ACHN (cell line): ENCODE results near the gene PROX1.

Experiments
- DNase-seq: peaks from one replicate; pipeline ENCODE4 v3.0.0-alpha.2; 2015
- in situ Hi-C: cut with HindIII; loops from 2 replicates; pipeline ENCODE4 v1.10.0; 2017; ENCODE audit warnings: low sequenced_read_pairs, low pct_ligation_motif_present, low pct_unique_long_range_greater_than_20kb

The PROX1 gene

GRCh38 chr1:213995603-213996002, 7.8 kb downstream of the PROX1 start:
- DNase-seq = no peak
- in situ Hi-C loops = no loop called here

- in situ Hi-C loops = no loop called here
- DNase-seq = no peak
These were observed 8.7 kb downstream of the PROX1 start for GRCh38 chr1:213996320-213997037.

DNA sequence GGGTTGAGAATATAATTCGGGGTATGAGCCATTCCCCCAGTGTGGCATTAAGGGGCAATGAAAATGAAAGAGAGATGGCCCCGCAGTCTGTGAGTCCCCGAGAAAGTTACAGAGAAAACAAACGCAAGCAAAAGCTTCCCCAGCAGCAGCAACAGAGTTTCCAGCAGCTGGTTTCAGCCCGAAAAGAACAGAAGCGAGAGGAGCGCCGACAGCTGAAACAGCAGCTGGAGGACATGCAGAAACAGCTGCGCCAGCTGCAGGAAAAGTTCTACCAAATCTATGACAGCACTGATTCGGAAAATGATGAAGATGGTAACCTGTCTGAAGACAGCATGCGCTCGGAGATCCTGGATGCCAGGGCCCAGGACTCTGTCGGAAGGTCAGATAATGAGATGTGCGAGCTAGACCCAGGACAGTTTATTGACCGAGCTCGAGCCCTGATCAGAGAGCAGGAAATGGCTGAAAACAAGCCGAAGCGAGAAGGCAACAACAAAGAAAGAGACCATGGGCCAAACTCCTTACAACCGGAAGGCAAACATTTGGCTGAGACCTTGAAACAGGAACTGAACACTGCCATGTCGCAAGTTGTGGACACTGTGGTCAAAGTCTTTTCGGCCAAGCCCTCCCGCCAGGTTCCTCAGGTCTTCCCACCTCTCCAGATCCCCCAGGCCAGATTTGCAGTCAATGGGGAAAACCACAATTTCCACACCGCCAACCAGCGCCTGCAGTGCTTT, 9.4 kb downstream of the PROX1 start:
- DNase-seq = no peak
- in situ Hi-C loops = no loop called here

DNA sequence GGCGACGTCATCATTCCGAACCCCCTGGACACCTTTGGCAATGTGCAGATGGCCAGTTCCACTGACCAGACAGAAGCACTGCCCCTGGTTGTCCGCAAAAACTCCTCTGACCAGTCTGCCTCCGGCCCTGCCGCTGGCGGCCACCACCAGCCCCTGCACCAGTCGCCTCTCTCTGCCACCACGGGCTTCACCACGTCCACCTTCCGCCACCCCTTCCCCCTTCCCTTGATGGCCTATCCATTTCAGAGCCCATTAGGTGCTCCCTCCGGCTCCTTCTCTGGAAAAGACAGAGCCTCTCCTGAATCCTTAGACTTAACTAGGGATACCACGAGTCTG, 10.0 kb downstream of the PROX1 start:
- in situ Hi-C loops = no loop called here
- no peak for DNase-seq

DNA sequence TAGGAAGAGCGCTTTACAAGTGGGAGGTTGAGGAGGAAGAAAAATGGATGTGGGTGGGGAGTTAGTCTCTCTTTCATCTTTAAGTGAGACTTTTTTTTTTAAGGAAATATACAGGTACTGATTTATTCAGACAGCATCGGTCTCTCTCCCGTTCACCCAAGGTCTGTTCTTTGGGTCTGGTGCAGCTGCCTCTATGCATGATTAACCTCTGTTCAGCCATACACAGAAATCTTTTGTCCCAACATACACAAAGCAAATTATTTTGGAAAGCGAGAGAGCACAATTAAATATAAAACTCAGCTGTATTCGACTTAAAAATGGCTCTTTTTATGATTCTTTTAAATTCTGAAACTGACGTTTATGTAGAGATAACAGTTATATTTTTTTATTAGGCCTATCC, 11.0 kb downstream of the PROX1 start:
- in situ Hi-C loops = no loop called here

GRCh38 chr1:213999732-214000131, 12.0 kb downstream of the PROX1 start:
- DNase-seq = no peak
- in situ Hi-C loops = no loop called here

More for the DNA sequence above, 11.0 kb downstream of the PROX1 start:
- DNase-seq = no peak

DNA sequence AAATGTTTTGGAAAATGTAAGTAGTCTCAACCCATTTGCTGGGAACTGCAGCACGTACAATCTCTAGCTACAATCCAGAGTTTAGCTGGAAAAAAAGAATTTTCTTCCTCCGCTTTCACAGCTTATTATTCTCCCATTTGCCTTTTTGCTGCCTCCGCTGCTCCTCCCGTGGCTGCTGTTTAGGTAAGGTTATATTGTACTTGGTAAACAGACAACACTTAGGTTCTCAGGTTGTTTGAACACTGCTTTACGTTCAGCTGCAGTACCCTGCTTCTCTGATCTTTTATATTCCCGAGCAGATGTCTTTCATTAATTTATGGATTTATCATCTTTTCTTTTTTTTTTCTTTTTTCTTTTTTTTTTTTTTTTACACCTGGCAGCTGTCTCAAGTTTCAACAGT, 14.3 kb downstream of the PROX1 start:
- DNase-seq = no peak
- in situ Hi-C loops = no loop called here

DNA sequence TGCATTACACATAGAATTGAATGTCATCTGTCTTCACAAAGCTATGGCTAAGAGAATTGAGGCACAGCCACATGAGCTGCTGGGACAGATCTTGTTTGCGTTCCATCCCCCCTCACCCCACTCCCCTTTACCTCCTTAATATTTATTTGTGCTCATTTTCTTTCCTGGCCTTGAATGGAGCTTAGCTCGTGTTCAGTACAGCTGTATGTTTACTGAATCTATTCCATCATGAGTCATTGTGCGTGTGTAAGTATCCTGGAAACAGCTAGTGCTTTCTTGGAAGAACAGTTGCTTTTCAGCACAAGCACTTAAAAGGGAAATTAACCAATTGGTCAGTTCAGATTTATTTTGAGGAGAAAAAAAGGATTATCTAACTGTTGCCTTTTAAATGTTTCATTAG, 14.7 kb downstream of the PROX1 start:
- no peak for DNase-seq
- in situ Hi-C loops = no loop called here

DNA sequence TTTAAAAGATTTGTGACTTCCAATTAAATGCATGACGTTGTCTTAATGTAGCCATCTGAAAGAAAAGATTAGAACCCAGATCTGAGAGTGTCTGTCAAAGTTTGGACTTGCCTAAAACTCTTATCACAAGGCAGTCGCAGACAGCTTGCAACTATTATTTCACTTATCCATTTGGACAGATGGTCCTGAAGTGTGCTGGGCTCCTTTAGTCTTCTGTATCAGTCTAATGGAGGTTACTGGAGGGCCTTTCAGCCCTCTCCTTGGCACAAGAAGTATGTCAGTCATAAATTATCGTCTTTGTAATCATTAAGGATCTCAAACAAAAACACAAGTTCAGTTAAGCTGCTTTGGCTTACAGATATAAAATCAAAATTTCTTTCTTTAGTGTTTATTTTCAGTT, 15.5 kb downstream of the PROX1 start:
- no peak for DNase-seq
- in situ Hi-C loops = no loop called here

GRCh38 chr1:214004014-214004413, 16.2 kb downstream of the PROX1 start:
- in situ Hi-C loops = no loop called here
- DNase-seq = no peak

GRCh38 chr1:214004795-214005194, 17.0 kb downstream of the PROX1 start:
- DNase-seq = no peak
- in situ Hi-C loops = no loop called here

- in situ Hi-C loops = no loop called here
- DNase-seq = no peak
These were observed 17.9 kb downstream of the PROX1 start for GRCh38 chr1:214005708-214006107.

GRCh38 chr1:214006845-214007244, 19.1 kb downstream of the PROX1 start:
- DNase-seq = no peak
- in situ Hi-C loops = no loop called here

DNA sequence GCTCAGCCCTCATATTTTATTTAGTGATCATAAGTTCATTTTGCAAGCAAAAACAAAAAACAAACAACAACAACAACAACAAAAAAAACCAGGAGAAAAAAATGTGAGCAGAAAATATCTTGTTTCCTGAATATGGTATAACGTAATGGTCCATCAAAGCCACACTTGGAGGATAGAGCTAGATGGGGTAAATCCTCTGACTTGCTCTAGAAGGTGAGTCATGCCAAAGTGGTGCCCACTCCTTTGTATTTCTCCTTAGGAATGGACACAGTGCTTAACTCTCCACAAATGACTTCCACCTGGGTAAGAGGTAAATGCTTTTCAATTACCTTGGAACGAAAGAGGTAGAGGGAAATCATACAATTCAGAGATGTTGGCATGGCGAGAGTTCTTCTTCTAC, 20.6 kb downstream of the PROX1 start:
- DNase-seq = no peak
- in situ Hi-C loops = no loop called here

DNA sequence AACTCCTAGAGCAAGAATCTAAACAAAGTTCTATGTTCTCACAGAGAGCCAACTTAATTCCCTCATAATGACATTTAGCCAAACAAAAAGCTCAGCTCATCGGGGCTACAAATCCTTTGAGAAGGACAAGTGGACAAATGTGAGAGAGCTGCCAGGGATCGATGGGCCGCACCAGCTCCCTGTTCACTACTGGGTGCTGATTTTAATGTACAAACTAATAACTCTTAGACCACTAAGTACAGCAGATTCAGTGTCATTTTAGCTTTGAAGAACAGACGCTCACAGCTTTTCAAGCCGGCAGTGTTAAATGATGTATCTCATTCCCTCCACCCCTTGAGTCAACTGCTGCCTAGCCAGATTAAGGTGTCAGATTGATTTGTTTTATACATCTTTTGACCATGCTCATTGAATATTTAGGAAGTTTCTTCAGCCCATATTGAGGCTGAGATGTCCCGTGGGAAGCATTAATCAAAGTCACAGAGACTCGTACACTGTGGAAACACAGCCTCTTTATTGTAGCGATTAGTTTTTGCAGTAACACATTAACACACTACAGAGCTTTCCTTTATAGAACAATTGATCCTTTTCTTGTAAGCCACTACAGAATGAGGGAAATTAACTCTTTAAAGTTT, 21.1 kb downstream of the PROX1 start:
- in situ Hi-C loops = no loop called here
- DNase-seq = no peak

- no peak for DNase-seq
- in situ Hi-C loops = no loop called here
These were observed 21.8 kb downstream of the PROX1 start for GRCh38 chr1:214009423-214010196.

DNA sequence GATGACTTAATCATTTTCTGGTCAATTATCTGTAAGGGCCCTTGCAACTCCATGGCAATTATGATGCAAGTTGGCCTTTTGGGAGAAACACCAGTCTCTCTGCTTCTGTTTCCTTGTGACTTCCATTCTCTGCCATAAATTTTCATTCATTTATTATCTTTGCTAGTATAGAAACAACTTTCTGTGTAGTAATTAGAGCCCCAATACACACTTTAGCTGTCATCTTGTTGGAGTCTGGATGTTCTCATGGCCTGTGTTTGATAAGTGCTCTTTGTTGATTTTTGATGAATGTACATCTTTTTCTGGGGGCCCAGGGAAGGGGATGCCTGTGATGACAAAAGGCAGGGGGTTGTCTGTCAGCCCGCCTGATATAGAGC, 22.4 kb downstream of the PROX1 start:
- in situ Hi-C loops = no loop called here
- no peak for DNase-seq

DNA sequence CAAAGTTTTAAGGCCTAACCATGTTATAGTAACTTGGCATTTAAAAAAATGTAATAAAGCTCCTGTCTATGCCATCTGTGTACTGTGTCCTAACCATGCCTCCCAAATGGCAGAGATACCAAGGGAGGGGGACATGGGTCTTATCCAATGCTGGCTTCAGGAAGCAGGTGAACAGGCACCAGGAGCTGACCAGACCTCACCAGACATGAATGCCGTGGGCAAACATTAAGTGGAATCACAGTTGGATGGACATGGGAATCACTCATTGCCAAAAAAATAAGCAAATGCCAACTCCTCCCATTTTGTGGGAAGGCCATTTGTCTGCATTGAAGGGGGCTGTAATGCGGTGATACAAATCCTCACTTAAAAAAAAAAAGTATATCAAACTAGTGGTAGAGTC, 22.9 kb downstream of the PROX1 start:
- no peak for DNase-seq
- in situ Hi-C loops = no loop called here

GRCh38 chr1:214012418-214012817, 24.6 kb downstream of the PROX1 start:
- in situ Hi-C loops = no loop called here
- DNase-seq = no peak
